A549 treated with AZD2906 at 1 μM for 4 hours (cell line): ENCODE measurements around the gene ZBTB8A. TPM values are rescaled to one million over a fixed set of nuclear protein-coding genes. Genes with fewer than 3 reads are reported as not detected.

ENCODE experiments used
- total RNA-seq: library from RNA; stranded (reverse); fragments of 200-300 nt; extraction: Qiagen RNA extraction; gene quantifications from 5 replicates; pipeline ENCODE4 v1.2.3, GENCODE V29; 2022

Gene ZBTB8A
- 4.1 to 5.1 TPM (median 4.8 TPM) in 5 replicates for total RNA-seq

GRCh38 chr1:32538887-32539583 is at the start of gene ZBTB8A:
ZBTB8A (plus strand) TSS chr1:32539427; CDS start chr1:32592932, 53,505 bp downstream.

GRCh38 chr1:32650248-32650751 is 111.1 kb downstream of the ZBTB8A start, which contains the start of gene ZBTB8OS:
ZBTB8OS (minus strand) TSS chr1:32650550; CDS start chr1:32650529, 21 bp downstream.

GRCh38 chr1:32650752-32651460 is 111.7 kb downstream of the ZBTB8A start, which contains the start of gene RBBP4:
RBBP4 (plus strand) TSS chr1:32651208; CDS start chr1:32651307, 99 bp downstream.

Other genes with a start within 250 kb of the ZBTB8A start
- gene HDAC1, start 247.3 kb upstream of the ZBTB8A start, total RNA-seq = 47.4 to 53.3 TPM (median 52.0 TPM) in 5 replicates
- gene MARCKSL1, start 203.2 kb upstream of the ZBTB8A start, total RNA-seq = 55.2 to 71.9 TPM (median 64.9 TPM) in 5 replicates
- 1.8 to 3.6 TPM (median 3.3 TPM) in 5 replicates for gene FAM229A, start 176.9 kb upstream of the ZBTB8A start, total RNA-seq
- gene TSSK3, start 176.9 kb upstream of the ZBTB8A start, total RNA-seq = 0.29 TPM in 1 of 5 replicates, not detected in the others
- gene BSDC1, start 145.0 kb upstream of the ZBTB8A start, total RNA-seq = 17.4 to 21.0 TPM (median 19.9 TPM) in 5 replicates
- gene ZBTB8B, start 74.4 kb upstream of the ZBTB8A start, total RNA-seq = 0.01 TPM in 4 of 5 replicates, not detected in the other
- 35.3 to 44.8 TPM (median 38.3 TPM) in 5 replicates for gene ZBTB8OS, start 111.1 kb downstream of the ZBTB8A start, total RNA-seq
- 62.6 to 94.0 TPM (median 72.0 TPM) in 5 replicates for gene RBBP4, start 111.8 kb downstream of the ZBTB8A start, total RNA-seq
- gene SYNC, start 163.3 kb downstream of the ZBTB8A start, total RNA-seq = 11.4 to 17.1 TPM (median 13.8 TPM) in 5 replicates